ENCODE measurements around the gene DOCK6. TPM values are rescaled to one million over a fixed set of nuclear protein-coding genes. Genes with fewer than 3 reads are reported as not detected.

The DOCK6 gene
- total RNA-seq, 1 experiment from 2014 or later, result 19.4 TPM

Other genes starting within 250 kb of the DOCK6 start
- gene LDLR, start 173.1 kb downstream of the DOCK6 start, total RNA-seq (2021; ENCODE audit: unreplicated experiment), result 203 TPM
- 50.6 TPM for gene SPC24, start 106.7 kb downstream of the DOCK6 start, total RNA-seq (2021; ENCODE audit: unreplicated experiment)
- gene KANK2, start 65.0 kb downstream of the DOCK6 start, total RNA-seq (2021; ENCODE audit: unreplicated experiment), result 121 TPM
- gene ANGPTL8, start 22.9 kb downstream of the DOCK6 start, total RNA-seq (2021; ENCODE audit: unreplicated experiment), result not detected
- not detected for gene TSPAN16, start 33.6 kb upstream of the DOCK6 start, total RNA-seq (2021; ENCODE audit: unreplicated experiment)
- 46.6 TPM for gene RAB3D, start 77.1 kb upstream of the DOCK6 start, total RNA-seq (2021; ENCODE audit: unreplicated experiment)
- gene TMEM205, start 83.7 kb upstream of the DOCK6 start, total RNA-seq (2021; ENCODE audit: unreplicated experiment), result 133 TPM
- 46.6 TPM for gene CCDC159, start 84.0 kb upstream of the DOCK6 start, total RNA-seq (2021; ENCODE audit: unreplicated experiment)
- 43.3 TPM for gene PLPPR2, start 92.9 kb upstream of the DOCK6 start, total RNA-seq (2021; ENCODE audit: unreplicated experiment)
- 3.1 TPM for gene SWSAP1, start 112.1 kb upstream of the DOCK6 start, total RNA-seq (2021; ENCODE audit: unreplicated experiment)
- gene EPOR, start 121.8 kb upstream of the DOCK6 start, total RNA-seq (2021; ENCODE audit: unreplicated experiment), result 16.4 TPM
- 22.6 TPM for gene RGL3, start 156.8 kb upstream of the DOCK6 start, total RNA-seq (2021; ENCODE audit: unreplicated experiment)
- 1.9 TPM for gene ODAD3, start 172.6 kb upstream of the DOCK6 start, total RNA-seq (2021; ENCODE audit: unreplicated experiment)
- 399 TPM for gene PRKCSH, start 173.1 kb upstream of the DOCK6 start, total RNA-seq (2021; ENCODE audit: unreplicated experiment)
- not detected for gene ELAVL3, start 218.5 kb upstream of the DOCK6 start, total RNA-seq (2021; ENCODE audit: unreplicated experiment)
- gene ZNF653, start 243.3 kb upstream of the DOCK6 start, total RNA-seq (2021; ENCODE audit: unreplicated experiment), result 10.4 TPM